Thyroid gland (tissue), 4 donors: Measurements from ENCODE around the gene ZP3. TPM values are rescaled to one million over a fixed set of nuclear protein-coding genes. Genes with fewer than 3 reads are reported as not detected.
"Not testable (repeated sequence)": the region's sequence is repeated elsewhere in the genome, so short reads cannot be mapped to it uniquely, and the experiment has no call there.

Experiments used
- DNase-seq, 2 donors: peaks; one replicate each; pipeline ENCODE4 v3.0.0-alpha.2; 2019
- H3K27ac ChIP-seq, 3 donors: fragments of 200-600 bp; sonication (generic); 1 replicate in 2 of 3; 2 replicates in 1 of 3; pipeline ENCODE4 v1.5.1; 2016 to 2019; ENCODE audit warnings: mild to moderate bottlenecking in 1 of 3, moderate library complexity in 1 of 3
- H3K27me3 ChIP-seq: fragments of 200-600 bp; sonication (generic); one replicate; pipeline ENCODE4 v1.5.1; 2019
- H3K36me3 ChIP-seq, 2 donors: fragments of 200-600 bp; sonication (generic); one replicate each; pipeline ENCODE4 v1.5.1; 2016 to 2019
- H3K4me1 ChIP-seq, 2 donors: fragments of 200-600 bp; sonication (generic); one replicate each; pipeline ENCODE4 v1.5.1; 2017 to 2019
- H3K4me3 ChIP-seq, 3 donors: fragments of 200-600 bp; sonication (generic); replicated peaks in 1 of 3; 1 replicate in 2 of 3; 2 replicates in 1 of 3; pipeline ENCODE4 v1.5.1; 2016; ENCODE audit warnings: mild to moderate bottlenecking in 1 of 3
- H3K9me3 ChIP-seq: fragments of 200-600 bp; sonication (generic); one replicate; pipeline ENCODE4 v1.5.1; 2017
- CTCF ChIP-seq, 6 experiments: fragments of 200-600 bp in 3 of 6; fragments of 450-650 bp in 3 of 6; sonication (generic) in 3 of 6; IDR thresholded peaks; one replicate each; pipeline ENCODE4 v1.5.1; 2016 to 2019; ENCODE audit warnings: antibody characterized with exemption in 6 of 6, mild to moderate bottlenecking in 2 of 6, inconsistent platforms in 1 of 6, moderate library complexity in 1 of 6
- WGBS, 2 donors: methylation state at CpG; one replicate each; pipeline ENCODE4 v1.1.5; 2017; 5-methylcytosine and 5-hydroxymethylcytosine counted together
- intact Hi-C: fragments of 100-400 bp; cut with DNase I; formaldehyde crosslinking; loops from one replicate; pipeline ENCODE4 v1.15.1; 2023
- total RNA-seq, 4 donors: library from RNA; depleted of rRNA; stranded (reverse); fragments of >200 nt; gene quantifications; one replicate each; pipeline ENCODE4 v1.2.3, GENCODE V29; 2016

Gene ZP3
- total RNA-seq, 4 donors from 2014 or later = 0.39 to 1.0 (median 0.94) TPM; not detected in 1

GRCh38 chr7:76441792-76442191, 17.0 kb downstream of the ZP3 start:
- DNase-seq, H3K9me3 ChIP-seq, H3K27me3 ChIP-seq, H3K27ac ChIP-seq, H3K4me1 ChIP-seq, H3K36me3 ChIP-seq, intact Hi-C loops, H3K4me3 ChIP-seq: not testable (repeated sequence)
- 70 to 100% methylated on average over 1 to 2 of the region's 10 CpGs for WGBS, 2 donors

GRCh38 chr7:76442664-76443446, 18.1 kb downstream of the ZP3 start:
- intact Hi-C loops, H3K27me3 ChIP-seq, H3K4me3 ChIP-seq, DNase-seq, H3K4me1 ChIP-seq, H3K27ac ChIP-seq, H3K36me3 ChIP-seq, H3K9me3 ChIP-seq: not testable (repeated sequence)
- WGBS, 2 donors = 93 to 100% methylated on average over 2 to 3 of the region's 5 CpGs

- H3K9me3 ChIP-seq, H3K4me1 ChIP-seq, H3K27me3 ChIP-seq, H3K4me3 ChIP-seq, intact Hi-C loops, H3K36me3 ChIP-seq: not testable (repeated sequence)
- peak overlapping the region in 1 of 3 donors; percentile 36 for H3K27ac ChIP-seq
- WGBS, 2 donors = 39 to 53% methylated on average over 5 to 12 of the region's 12 CpGs
- DNase-seq = peak; percentile 44 to 65
Observed at GRCh38 chr7:76443846-76444245, 19.1 kb downstream of the ZP3 start.

DNA sequence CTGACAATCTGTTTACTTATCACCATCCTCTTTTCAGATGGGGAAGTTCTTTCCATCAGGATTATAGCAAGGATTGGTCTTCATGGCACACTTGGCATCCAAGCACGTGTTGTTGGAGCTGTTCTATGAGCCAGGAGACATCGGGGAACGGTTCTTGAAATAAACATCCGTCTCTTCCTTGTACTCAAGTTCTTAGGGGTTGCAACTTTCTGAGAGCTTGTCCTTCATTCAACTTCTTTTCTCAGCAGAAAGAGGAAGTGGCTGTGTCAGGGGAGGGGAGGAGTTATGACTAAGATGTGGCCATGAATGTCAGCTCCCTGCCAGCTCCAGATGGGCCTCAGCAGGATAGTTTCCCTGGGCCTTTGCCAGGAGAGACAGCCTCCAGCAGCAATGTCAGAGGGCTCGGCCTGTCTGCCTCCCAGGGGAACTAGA, 20.8 kb downstream of the ZP3 start:
- intact Hi-C loops, H3K4me1 ChIP-seq, H3K9me3 ChIP-seq, H3K36me3 ChIP-seq, H3K27me3 ChIP-seq, H3K4me3 ChIP-seq: not testable (repeated sequence)
- peak in 1 of 2 donors; percentile 51 for DNase-seq
- H3K27ac ChIP-seq = peak overlapping the region in 1 of 3 donors; percentile 13
- 9 to 17% methylated on average over 4 of the region's 5 CpGs for WGBS, 2 donors

GRCh38 chr7:76457017-76457416, 32.3 kb downstream of the ZP3 start:
- H3K27me3 ChIP-seq, H3K4me1 ChIP-seq, H3K9me3 ChIP-seq, DNase-seq, H3K36me3 ChIP-seq, intact Hi-C loops, H3K27ac ChIP-seq, H3K4me3 ChIP-seq: not testable (repeated sequence)
- WGBS, 2 donors = no CpG with 5 or more reads among the region's 4 CpGs

GRCh38 chr7:76458504-76458903, 33.8 kb downstream of the ZP3 start:
- H3K36me3 ChIP-seq = not testable (repeated sequence)
- WGBS, 2 donors = 22 to 44% methylated on average over 2 of the region's 4 CpGs

DNA sequence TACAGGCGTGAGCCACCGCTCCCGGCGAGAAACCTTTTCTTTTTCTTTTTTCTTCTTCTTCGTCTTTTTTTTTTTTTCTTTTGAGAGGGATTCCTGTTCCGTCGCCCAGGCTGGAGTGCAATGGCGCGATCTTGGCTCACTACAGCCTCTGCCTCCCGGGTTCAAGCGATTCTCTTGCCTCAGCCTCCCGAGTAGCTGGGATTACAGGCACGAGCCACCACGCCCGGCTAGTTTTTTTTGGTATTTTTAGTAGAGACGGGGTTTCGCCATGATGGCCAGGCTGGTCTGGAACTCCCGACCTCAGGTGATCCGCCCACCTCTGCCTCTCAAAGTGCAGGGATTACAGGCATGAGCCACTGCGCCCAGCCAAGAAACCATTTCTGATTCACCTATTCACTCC, 36.0 kb downstream of the ZP3 start:
- intact Hi-C loops, H3K36me3 ChIP-seq, H3K4me1 ChIP-seq, H3K27ac ChIP-seq, H3K27me3 ChIP-seq, H3K4me3 ChIP-seq, H3K9me3 ChIP-seq: not testable (repeated sequence)
- DNase-seq = peak in 1 of 2 donors; percentile 8
- WGBS, 2 donors = 89 to 91% methylated on average over 14 to 15 of the region's 20 CpGs

More at GRCh38 chr7:76458504-76458903, 33.8 kb downstream of the ZP3 start:
- H3K9me3 ChIP-seq, H3K27ac ChIP-seq, H3K4me1 ChIP-seq, H3K27me3 ChIP-seq, DNase-seq, H3K4me3 ChIP-seq, intact Hi-C loops: not testable (repeated sequence)

DNA sequence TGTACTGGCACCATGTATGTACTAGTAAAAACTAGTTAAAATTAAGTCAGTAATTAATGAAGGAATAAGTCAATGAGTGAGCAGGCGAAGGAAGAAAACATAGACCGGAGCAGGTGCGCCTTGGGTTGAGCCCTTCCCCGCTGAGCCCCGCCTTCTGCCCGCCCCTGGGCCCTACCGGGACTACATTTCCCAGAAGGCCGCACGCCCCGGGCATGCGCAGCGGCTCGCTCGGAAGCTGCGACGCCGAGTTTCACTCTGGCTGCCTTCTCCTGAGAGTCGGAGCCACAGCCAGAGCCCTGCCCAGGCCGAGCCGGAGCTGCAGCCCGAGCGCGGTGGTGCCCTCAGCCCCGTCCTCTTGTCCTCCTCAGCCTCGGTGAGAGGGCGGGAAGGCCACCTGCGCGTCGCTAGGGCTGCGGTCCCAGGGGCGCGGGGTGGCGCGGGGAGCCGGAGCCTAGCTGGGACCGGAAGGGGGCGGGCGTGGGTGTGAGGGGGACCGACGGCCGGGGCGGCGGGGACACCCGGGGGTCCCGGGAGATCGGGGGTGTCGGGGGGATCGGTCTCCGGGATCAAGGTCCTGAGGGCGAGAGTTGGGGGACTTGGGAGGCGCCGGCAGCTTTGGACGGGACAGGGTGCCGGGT, 36.8 kb downstream of the ZP3 start, which contains the start of gene DTX2:
Gene DTX2, plus strand, starts transcription at position 246 of the 638 bp plus-strand sequence. CDS start 18,801 bp downstream, outside the sequence.
- DNase-seq = peak in 1 of 2 donors; percentile 27
- H3K36me3 ChIP-seq, intact Hi-C loops, H3K9me3 ChIP-seq, H3K4me1 ChIP-seq, H3K27me3 ChIP-seq: not testable (repeated sequence)
- H3K4me3 ChIP-seq = peak within 1 kb of the TSS in 1 of 3 donors; percentile 54
- peak within 1 kb of the TSS in 2 of 3 donors; percentile 66 to 78 for H3K27ac ChIP-seq
- WGBS, 2 donors = no CpG with 5 or more reads among the region's 54 CpGs
- peak in 1 of 6 experiments; percentile 19 for TF ChIP-seq CTCF (IDR thresholded peaks at IDR 0.05)

DNA sequence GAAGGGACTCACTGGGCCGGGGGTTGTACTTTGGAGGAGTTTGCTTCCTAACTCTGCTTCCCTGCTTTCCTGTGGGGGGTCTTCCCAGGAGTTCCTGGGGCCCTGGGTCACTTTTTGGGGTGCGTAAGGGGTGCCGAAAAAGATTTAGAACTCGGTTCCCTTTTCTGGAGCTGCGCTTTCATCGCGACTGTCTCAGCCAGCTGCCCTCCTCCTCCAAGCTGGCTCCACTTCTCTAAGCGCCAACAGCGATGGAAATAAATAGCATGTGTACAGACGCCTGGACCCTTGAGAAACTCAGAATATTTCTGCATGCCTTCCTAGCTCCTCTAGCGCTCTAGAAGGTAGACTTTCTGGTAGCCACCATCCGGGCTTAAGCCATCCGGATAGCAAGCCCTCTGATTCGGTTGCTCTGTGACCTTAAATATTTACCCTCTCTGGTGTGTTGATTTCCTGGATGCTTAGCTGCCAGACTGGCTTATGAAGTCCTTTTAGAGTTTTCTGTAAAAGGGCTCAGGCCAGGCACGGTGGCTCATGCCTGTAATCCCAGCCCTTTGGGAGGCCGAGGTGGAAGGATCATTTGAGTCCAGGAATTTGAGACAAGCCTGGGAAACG, 37.6 kb downstream of the ZP3 start:
- intact Hi-C loops, H3K4me1 ChIP-seq, H3K36me3 ChIP-seq, H3K4me3 ChIP-seq, H3K27ac ChIP-seq, H3K27me3 ChIP-seq, DNase-seq, H3K9me3 ChIP-seq: not testable (repeated sequence)
- WGBS, 2 donors = no CpG with 5 or more reads among the region's 17 CpGs

DNA sequence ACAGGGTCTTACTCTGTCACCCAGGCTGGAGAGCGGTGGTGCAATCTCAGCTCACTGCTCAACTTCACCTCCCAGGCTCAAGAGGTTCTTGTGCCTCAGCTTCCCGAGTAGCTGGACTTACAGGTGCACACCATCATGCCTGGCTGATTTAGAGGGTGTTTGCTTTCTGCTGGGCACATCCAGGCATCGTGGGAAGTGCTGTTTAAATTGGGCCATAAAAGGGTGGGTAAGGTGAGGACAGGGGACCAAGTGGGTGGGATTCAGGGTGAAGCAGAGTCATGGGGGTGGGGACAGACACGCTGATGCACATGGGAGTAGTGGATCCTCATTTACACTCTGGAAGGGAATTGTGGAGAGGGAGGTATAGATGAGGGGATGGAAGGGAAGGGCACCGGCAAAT, 40.2 kb downstream of the ZP3 start:
- DNase-seq, intact Hi-C loops, H3K27me3 ChIP-seq, H3K9me3 ChIP-seq, H3K4me1 ChIP-seq, H3K4me3 ChIP-seq, H3K36me3 ChIP-seq, H3K27ac ChIP-seq: not testable (repeated sequence)
- WGBS, 2 donors = 67 to 70% methylated on average over 2 to 5 of the region's 5 CpGs

GRCh38 chr7:76465950-76466349, 41.2 kb downstream of the ZP3 start:
- H3K4me1 ChIP-seq, H3K4me3 ChIP-seq, intact Hi-C loops, H3K36me3 ChIP-seq, DNase-seq, H3K27me3 ChIP-seq, H3K9me3 ChIP-seq, H3K27ac ChIP-seq: not testable (repeated sequence)
- WGBS, 2 donors = no CpG with 5 or more reads among the region's 8 CpGs
